ENCODE data around the gene CAPS.

- TF ChIP-seq FOXP2 (optimal IDR thresholded peaks at IDR 0.05; ENCODE audit: borderline replicate concordance, extremely low read depth, extremely low read length, insufficient read depth), result no peak
- TF ChIP-seq POLR2AphosphoS5 (IDR thresholded peaks at IDR 0.05; ENCODE audit: low read depth, low read length), result no peak
- no peak for TF ChIP-seq REST (IDR thresholded peaks at IDR 0.05; ENCODE audit: insufficient read depth in 1 of 2, low read depth in 2 of 2, low read length in 2 of 2)
- no peak for TF ChIP-seq TAF1 (IDR thresholded peaks at IDR 0.05; ENCODE audit: borderline replicate concordance, insufficient read depth, low read length)
These were observed 13.4 kb downstream of the CAPS start for GRCh38 chr19:5927441-5927821.

All from PFSK-1 (cell line).